Lower leg skin (tissue), 3 donors: ENCODE data around the gene DDX51.

Experiments
- CTCF ChIP-seq, 3 donors: fragments of 450-650 bp; IDR thresholded peaks; one replicate each; pipeline ENCODE4 v1.5.1; 2016; ENCODE audit warnings: antibody characterized with exemption in 3 of 3, mild to moderate bottlenecking in 3 of 3, moderate library complexity in 2 of 3
- POLR2A ChIP-seq, 2 donors: fragments of 450-650 bp; IDR thresholded peaks; one replicate each; pipeline ENCODE4 v1.6.1; 2016 to 2017; ENCODE audit warnings: antibody characterized with exemption in 2 of 2, mild to moderate bottlenecking in 1 of 2, moderate library complexity in 1 of 2

DNA sequence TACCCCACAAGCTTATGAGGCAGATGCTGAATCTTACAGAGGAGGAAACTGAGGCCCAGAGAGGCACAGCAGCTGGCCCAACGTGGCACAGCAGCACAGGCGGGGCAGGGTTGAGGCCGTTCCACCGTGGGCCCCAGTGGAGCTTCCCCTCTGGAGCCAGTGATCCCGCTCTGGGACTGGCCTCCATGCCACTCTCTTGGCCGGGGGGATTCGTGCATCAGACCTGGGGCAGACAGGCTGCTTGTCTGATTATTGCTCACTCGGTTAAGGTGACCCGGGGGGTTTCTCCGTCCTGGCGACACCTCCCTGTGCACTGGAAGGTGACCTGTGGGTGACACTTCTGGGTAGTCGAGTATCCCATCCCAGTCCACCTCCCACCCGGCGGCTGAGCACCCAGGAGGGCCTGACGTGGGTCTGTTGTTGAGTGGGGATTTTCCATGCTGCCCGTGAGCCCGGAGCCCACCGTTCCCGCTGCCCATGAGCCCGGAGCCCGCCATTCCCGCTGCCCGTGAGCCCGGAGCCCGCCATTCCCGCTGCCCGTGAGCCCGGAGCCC is 27.9 kb upstream of the DDX51 start:
- no peak for TF ChIP-seq CTCF (IDR thresholded peaks at IDR 0.05)
- TF ChIP-seq POLR2A (IDR thresholded peaks at IDR 0.05), result no peak
